GM12865 (cell line): Measurements from ENCODE around the gene ANGPTL4.

ENCODE experiments used
- DNase-seq: peaks from one replicate; pipeline ENCODE4 v3.0.0; 2010; ENCODE audit warnings: low read depth
- H3K4me3 ChIP-seq: 2 replicates; pipeline ENCODE4 v1.5.1; 2011; ENCODE audit warnings: mild to moderate bottlenecking, low read depth, low read length, control low read depth
- TF ChIP-seq, protein P1 (sequence below): IDR thresholded peaks from 2 replicates; pipeline ENCODE4 v1.5.1; 2011; ENCODE audit warnings: low read length, control low read depth, low read depth, inconsistent platforms; ENCODE audit not compliant: insufficient read depth; ENCODE audit errors: missing control alignments

Gene ANGPTL4

DNA sequence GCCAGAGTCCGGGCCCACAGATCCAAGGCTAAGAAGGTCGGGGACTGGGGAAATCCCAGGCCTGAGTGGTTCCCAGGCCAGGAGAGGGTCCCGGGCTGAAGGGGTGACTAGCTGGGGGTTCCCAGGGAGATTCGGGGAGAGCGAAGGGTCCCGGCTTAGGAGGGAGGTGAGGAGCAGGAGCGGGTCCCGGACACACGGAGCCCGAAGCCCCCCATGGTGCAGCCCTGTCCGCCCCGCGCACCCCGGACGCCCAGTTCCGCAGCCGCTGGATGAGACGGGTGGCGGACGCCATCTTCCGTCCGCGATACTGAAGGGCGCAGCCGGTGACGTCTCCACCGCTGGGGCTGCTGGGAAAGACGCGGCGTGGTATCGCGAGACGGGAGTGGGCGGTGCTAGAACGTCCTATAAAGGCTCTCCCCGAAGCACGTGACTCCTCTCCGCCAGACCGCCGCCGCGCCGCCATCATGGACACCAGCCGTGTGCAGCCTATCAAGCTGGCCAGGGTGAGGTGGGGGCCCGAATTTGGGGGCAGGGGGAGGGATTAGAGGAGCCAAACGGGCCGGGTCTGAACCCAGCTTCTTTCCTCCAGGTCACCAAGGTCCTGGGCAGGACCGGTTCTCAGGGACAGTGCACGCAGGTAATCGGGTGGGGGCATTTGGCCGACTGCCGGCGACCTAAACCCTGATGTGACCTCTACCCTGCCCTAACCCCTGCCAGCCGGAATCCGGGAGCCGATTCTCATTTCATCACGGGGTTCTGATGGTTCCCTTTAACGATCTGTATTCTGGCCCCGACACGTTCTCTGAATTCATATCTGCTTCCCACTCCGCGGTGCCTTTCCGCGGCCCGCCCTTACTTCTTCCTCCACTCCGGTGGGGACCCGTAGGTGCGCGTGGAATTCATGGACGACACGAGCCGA, 42.6 kb upstream of the ANGPTL4 start, which contains the start of the genes NDUFA7 and RPS28:
NDUFA7 (minus strand) TSS at position 309 of the 919 bp plus-strand sequence; CDS start at position 292, 17 bp downstream.
RPS28 (plus strand) TSS at position 430 of the 919 bp plus-strand sequence; CDS start at position 465, 35 bp downstream.
- peak; percentile 98 for DNase-seq
- H3K4me3 ChIP-seq, result peak within 1 kb of the TSS; percentile 86
- TF ChIP-seq, protein P1, sequence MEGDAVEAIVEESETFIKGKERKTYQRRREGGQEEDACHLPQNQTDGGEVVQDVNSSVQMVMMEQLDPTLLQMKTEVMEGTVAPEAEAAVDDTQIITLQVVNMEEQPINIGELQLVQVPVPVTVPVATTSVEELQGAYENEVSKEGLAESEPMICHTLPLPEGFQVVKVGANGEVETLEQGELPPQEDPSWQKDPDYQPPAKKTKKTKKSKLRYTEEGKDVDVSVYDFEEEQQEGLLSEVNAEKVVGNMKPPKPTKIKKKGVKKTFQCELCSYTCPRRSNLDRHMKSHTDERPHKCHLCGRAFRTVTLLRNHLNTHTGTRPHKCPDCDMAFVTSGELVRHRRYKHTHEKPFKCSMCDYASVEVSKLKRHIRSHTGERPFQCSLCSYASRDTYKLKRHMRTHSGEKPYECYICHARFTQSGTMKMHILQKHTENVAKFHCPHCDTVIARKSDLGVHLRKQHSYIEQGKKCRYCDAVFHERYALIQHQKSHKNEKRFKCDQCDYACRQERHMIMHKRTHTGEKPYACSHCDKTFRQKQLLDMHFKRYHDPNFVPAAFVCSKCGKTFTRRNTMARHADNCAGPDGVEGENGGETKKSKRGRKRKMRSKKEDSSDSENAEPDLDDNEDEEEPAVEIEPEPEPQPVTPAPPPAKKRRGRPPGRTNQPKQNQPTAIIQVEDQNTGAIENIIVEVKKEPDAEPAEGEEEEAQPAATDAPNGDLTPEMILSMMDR, result peak; percentile 29

DNA sequence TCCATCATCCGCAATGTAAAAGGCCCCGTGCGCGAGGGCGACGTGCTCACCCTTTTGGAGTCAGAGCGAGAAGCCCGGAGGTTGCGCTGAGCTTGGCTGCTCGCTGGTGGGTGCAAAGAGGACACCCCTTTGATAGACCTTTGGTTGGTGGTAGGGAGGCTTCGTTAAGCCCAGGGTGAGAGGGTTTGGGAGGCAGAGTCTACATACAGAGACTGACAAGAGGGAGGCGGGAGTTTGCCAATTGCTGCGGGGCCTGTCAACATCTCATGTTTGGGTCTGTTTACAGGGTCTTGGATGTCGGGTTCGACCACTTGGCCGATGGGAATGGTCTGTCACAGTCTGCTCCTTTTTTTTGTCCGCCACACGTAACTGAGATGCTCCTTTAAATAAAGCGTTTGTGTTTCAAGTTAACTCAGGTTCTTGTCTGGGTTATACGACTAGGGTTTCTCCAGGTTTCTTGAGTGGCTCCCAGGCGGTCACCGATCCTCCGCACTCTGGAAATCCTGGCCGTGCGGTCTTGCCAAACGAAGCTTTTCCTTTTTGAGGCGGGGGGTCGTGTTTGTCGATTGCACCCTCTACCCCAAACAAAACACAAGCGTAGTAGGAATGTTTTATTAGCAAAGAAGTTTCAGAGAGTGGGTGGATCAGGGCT, 41.8 kb upstream of the ANGPTL4 start:
- peak overlapping the region; percentile 86 for H3K4me3 ChIP-seq
- DNase-seq, result peak; percentile 29
- TF ChIP-seq, protein P1, result no peak

DNA sequence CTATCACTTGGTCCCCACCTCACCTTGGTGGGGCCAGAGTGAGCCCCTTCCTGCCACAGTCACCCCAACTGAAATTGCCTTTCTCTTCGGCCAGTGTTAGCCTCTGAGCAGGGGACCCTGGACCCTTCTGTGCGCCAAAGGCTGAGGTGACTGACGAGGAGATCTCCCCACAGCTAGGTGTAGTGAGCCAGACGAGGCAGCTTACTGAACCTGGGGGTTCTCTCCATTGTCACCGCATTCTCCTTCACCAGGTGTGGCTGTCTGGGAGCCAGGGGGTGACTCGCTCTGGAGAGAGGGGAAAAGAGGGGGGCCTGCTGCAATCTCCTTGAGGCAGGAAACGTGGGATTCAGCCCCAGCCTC, 41.3 kb upstream of the ANGPTL4 start:
- peak overlapping the region; percentile 86 for H3K4me3 ChIP-seq
- TF ChIP-seq, protein P1, result no peak
- no peak for DNase-seq

DNA sequence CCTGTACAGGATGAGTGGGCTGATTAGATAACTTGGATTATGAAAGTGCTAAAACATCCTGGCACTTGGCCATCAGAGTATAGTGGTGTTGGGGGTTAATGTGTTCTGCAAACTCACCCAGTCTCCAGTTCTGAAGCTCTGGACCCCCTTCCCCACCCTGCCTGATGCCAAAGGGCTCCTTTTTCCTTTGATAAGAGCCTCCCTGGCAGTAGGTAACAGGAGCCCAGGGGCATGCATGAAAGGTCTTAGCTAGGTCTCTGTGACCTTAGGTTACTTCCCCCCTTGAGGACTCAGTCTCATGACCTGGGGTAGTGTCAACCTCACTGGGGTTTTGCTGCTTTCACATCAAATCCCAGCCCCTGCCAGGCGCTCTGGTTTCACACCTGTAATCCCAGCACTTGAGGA, 40.2 kb upstream of the ANGPTL4 start:
- peak; percentile 46 for DNase-seq
- TF ChIP-seq, protein P1, result no peak
- no peak overlapping the region for H3K4me3 ChIP-seq

DNA sequence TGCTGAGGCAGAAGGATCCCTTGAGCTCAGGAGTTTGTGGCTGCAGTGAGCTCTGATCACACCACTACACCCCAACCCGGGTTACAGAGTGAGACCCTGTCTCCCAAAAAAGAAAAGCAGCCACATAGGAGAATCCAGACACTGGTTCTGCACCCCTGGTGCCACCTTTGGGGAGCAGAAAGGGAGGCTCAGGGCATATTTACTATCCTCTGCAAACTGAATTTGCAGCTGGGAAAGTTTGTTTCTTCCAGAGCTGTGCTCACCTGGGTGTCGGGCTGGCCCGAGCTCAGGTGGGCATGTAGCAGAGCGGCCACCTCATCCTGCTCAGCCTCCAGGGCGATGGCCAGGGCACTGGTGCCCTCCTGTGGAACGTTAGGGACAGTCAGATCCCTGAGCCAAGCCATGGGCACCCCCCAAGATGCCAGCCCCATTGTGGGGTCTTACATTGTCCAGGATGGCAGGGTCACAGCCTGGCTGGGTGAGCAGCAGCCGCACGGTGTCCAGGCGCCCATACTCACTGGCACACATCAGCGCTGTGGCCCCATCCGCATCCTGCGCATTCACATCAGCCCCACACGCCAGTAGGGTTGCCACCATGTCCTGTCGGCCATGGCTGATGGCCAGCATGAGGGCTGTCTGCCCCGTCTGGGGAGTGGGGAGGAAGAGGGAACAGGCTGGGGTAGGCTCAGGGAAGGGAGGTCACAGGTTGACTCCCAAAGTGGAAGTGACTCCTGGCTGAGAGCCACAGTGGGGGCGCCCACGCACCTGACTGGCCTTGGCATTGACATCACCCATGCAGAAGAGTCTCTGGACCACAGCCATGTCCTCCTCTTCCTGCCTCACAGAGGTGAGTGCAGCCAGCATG, 39.5 kb upstream of the ANGPTL4 start:
- peak; percentile 44 for DNase-seq
- H3K4me3 ChIP-seq, result no peak overlapping the region
- TF ChIP-seq, protein P1, result no peak

DNA sequence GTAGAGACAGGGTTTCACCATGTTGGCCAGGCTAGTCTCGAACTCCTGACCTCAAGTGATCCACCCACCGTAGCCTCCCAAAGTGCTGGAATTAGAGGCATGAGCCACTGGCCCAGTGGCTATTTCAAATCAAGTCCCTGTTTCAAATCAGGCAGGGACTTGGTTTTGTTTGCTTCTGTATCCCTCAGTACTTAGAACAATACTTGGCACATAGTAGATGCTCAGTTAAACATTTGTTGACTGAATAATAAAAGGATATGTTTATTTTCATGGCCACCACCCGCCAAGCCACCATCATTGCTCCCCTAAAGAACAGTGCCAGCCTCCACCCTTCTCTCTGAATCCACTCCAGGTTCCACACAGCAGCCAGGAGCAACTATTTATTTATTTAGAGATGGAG, 38.5 kb upstream of the ANGPTL4 start:
- no peak overlapping the region for H3K4me3 ChIP-seq
- no peak for DNase-seq
- TF ChIP-seq, protein P1, result no peak
